Putamen (tissue), 1 donor: Measurements from ENCODE around the gene FCAMR.
"Not testable (repeated sequence)": the region's sequence is repeated elsewhere in the genome, so short reads cannot be mapped to it uniquely, and the experiment has no call there.

Experiments
- DNase-seq: peaks from one replicate; pipeline ENCODE4 v3.0.0-alpha.2; 2016; ENCODE audit warnings: low spot score

The FCAMR gene

GRCh38 chr1:206931709-206932108 lies 38.6 kb downstream of the FCAMR start:
- no peak for DNase-seq

- peak; percentile 23 for DNase-seq
Measured at GRCh38 chr1:206930210-206930798, 40.0 kb downstream of the FCAMR start.

GRCh38 chr1:206929524-206929923 lies 40.7 kb downstream of the FCAMR start:
- DNase-seq: no peak

DNA sequence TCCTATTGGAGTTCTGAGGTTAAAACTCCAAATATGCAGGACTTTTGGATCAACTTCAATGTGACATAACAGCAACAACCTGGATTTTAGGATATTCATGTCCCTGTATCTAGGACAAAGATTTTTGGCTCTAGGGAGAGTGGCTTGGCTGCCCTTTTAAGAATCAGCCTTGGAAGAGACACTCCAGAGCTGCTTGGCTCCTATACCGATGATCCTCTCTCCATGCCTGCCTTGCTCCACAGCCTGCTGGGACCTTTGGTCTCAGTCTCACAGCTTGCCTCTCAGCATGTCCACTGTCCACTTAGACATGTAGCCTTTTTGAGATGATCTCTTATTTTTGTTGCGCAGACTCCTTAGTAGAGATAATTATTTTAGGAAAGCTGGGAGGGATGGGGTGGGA lies 44.0 kb downstream of the FCAMR start:
- DNase-seq: no peak

- DNase-seq: no peak
Measured at GRCh38 chr1:206925106-206925736, 45.0 kb downstream of the FCAMR start.

DNA sequence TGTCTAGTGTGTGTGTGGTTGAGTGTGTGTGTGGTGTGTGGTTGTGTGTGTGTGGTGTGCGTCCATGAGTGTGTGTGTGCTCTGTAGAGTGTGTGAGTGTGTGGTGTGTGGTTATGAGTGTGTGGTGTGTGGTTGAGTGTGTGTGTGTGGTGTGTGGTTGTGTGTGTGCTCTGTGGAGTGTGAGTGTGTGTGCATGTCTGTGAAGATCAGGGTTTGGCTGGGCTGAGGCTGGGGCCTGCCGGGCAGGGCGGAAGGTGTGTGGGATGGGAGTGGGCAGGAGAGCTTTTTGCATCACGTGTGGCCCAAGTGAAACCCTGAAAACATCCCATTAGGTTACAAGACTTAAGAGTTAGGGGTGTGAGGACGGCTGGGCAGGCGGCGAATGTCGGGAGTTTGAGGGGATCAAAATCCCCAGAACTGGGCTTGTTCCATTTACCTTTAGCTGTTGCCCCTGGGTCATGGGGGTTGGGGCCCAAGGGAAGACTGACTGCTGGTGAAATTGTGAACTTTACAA lies 45.6 kb downstream of the FCAMR start:
- no peak for DNase-seq

DNA sequence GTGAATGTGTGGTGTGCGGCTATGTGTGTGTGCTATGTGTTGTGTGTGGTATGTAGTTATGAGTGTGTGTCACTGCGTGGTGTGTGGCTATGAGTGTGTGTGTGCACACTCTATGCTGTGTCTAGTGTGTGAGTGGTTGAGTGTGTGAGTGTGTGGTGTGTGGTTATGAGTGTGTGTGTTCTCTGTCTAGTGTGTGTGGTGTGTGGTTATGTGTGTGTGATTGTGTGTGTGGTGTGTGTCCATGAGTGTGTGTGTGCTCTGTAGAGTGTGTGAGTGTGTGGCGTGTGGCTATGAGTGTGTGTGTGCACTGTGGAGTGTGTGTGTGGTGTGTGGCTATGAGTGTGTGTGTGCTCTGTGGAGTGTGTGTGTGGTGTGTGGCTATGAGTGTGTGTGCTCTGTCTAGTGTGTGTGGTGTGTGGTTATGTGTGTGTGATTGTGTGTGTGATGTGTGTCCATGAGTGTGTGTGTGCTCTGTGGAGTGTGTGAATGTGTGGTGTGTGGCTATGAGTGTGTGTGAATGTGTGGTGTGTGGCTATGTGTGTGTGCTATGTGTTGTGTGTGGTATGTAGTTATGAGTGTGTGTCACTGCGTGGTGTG lies 46.2 kb downstream of the FCAMR start:
- not testable (repeated sequence) for DNase-seq

DNA sequence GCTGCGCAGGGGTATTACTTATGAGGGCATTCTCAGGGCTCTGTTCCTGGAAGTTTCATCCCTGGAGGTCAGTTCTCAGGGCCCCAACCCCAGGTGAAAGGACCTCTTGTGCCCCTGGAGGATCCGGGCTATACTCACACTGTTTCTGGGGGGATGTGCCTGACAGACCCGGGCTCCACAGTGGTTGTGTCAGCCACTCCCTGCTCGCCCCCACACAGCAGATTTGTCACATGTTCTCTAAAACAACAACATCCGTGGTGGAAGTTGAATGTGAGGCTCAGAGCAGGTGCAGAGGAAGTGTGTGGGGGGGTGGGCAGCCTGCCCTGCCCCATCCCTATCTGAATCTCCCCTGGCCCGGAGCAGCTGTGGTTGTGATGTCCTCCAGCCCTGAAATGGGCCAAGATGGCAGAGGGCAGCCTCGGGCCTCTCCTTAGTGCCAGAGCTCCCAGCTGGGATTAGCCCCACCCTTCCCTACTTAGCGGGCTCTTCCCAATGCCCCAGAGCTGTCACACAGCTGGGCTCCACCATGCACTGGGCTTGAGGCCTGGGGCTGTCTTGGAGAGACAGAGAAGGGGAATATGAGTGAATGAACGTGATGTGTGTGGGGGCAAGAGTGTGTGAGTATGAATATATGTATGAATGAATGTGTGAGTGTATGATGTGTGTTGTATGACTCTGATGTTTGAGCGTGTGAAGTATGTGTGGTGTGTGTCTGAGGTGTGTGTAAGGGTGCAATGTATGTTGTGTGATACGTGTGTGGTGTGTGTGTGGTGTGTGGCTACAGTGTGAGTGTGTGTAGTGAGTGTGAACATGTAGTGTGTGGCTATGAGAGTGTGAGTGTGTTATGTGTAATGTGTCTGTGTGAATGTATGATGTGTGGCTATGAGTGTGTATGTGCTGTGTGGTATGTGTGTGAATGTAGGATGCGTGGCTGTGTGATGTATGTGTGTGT lies 47.0 kb downstream of the FCAMR start:
- DNase-seq: no peak

- no peak for DNase-seq
Measured at GRCh38 chr1:206922524-206922923, 47.7 kb downstream of the FCAMR start.

GRCh38 chr1:206921772-206922265 lies 48.4 kb downstream of the FCAMR start, which contains the start of gene FCMR:
Gene FCMR, minus strand, starts transcription at chr1:206921941. Its CDS starts 87 bp downstream, at chr1:206921854.
- DNase-seq: peak; percentile 42

DNA sequence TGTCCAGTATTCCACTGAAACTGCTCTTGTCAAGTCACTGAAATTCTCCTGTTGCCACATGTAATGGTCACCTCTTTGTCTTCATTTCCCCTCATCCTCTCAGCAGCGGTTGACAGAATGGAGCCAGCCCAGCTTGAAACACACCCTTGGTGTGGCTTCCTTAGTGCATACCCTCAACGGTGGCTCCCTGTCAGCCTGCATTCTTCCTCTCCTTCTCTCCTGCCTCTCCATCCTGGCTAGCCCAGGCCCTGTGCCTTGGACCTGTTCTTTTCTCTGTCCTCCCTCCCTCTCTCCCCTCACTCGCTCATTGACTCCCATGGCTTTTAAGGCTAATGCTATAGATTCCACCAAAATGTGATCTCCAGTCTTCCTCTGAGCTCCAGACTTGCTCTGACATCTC lies 52.2 kb downstream of the FCAMR start:
- DNase-seq: no peak

- no peak for DNase-seq
Measured at GRCh38 chr1:206916000-206916709, 54.1 kb downstream of the FCAMR start.

- DNase-seq: no peak
Measured at GRCh38 chr1:206915030-206915735, 55.1 kb downstream of the FCAMR start.

GRCh38 chr1:206913766-206914537 lies 56.3 kb downstream of the FCAMR start:
- no peak for DNase-seq

DNA sequence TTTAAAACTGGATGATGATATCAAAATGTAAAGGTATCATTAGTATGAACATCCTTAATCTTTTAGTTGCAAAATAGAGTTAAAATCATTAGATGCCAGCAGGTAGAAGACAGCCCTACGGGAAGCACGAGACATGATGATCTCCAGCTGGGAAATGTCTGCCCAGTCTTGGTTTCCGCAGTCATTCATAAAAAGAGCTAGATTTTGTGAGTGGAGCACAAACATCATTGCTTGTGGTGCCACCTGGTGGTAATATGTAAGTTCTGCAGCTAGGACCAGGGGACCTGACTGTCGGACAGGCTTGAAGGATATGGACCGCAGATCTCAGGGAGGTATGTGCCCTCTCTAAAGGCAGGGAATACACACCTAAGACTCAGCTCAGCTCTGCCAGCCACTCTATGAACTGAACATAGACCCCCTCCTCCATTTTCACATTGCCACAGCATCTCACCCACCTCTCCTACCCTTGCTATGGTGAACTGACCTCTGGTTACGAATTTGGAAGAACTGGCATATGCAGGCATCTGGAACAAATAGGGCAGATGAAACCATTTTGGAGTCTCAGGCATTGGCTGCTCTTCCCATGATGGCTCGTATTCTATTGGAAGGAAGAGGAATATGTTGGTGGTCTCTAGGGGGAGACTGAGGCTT lies 57.7 kb downstream of the FCAMR start:
- peak; percentile 67 for DNase-seq

- DNase-seq: no peak
Measured at GRCh38 chr1:206911064-206911663, 59.1 kb downstream of the FCAMR start.

- no peak for DNase-seq
Measured at GRCh38 chr1:206909883-206910318, 60.4 kb downstream of the FCAMR start.

- DNase-seq: no peak
Measured at GRCh38 chr1:206909161-206909882, 60.9 kb downstream of the FCAMR start.
